Chondrocyte (in vitro differentiated cells): Measurements from ENCODE around the gene NHLRC4. TPM values are rescaled to one million over a fixed set of nuclear protein-coding genes. Genes with fewer than 3 reads are reported as not detected.

Source experiments
- DNase-seq: peaks from one replicate; pipeline ENCODE4 v3.0.0; 2021; ENCODE audit warnings: mixed read lengths, low spot score
- H3K27ac Mint-ChIP-seq: one replicate; pipeline ENCODE4 v1.8.0; 2021; ENCODE audit warnings: mild to moderate bottlenecking, moderate library complexity, mixed read lengths; ENCODE audit not compliant: unreplicated experiment
- H3K27me3 Mint-ChIP-seq: 2 replicates; pipeline ENCODE4 v1.8.0; 2021; ENCODE audit warnings: low read depth, mixed read lengths
- H3K36me3 Mint-ChIP-seq: 2 replicates; pipeline ENCODE4 v1.8.0; 2021; ENCODE audit warnings: low read depth, mixed read lengths
- H3K4me1 Mint-ChIP-seq: 2 replicates; pipeline ENCODE4 v1.8.0; 2021; ENCODE audit warnings: low read depth, mild to moderate bottlenecking, mixed read lengths
- H3K4me3 Mint-ChIP-seq: one replicate; pipeline ENCODE4 v1.8.0; 2021; ENCODE audit warnings: mild to moderate bottlenecking, moderate library complexity, mixed read lengths; ENCODE audit not compliant: unreplicated experiment
- H3K9me3 Mint-ChIP-seq: 2 replicates; pipeline ENCODE4 v1.8.0; 2021; ENCODE audit warnings: low read depth, mixed read lengths
- total RNA-seq: library from RNA; stranded (reverse); gene quantifications from 3 replicates; pipeline ENCODE4 v1.2.1, GENCODE V29; 2021
- TF ChIP-seq, protein P1 (sequence below): fragments of 200-600 bp; sonication (generic); IDR thresholded peaks from 2 replicates; pipeline ENCODE4 v1.5.0; 2021; ENCODE audit warnings: antibody characterized with exemption, mild to moderate bottlenecking, moderate library complexity

NHLRC4 gene
- total RNA-seq, 1 donor from 2014 or later, result not detected

DNA sequence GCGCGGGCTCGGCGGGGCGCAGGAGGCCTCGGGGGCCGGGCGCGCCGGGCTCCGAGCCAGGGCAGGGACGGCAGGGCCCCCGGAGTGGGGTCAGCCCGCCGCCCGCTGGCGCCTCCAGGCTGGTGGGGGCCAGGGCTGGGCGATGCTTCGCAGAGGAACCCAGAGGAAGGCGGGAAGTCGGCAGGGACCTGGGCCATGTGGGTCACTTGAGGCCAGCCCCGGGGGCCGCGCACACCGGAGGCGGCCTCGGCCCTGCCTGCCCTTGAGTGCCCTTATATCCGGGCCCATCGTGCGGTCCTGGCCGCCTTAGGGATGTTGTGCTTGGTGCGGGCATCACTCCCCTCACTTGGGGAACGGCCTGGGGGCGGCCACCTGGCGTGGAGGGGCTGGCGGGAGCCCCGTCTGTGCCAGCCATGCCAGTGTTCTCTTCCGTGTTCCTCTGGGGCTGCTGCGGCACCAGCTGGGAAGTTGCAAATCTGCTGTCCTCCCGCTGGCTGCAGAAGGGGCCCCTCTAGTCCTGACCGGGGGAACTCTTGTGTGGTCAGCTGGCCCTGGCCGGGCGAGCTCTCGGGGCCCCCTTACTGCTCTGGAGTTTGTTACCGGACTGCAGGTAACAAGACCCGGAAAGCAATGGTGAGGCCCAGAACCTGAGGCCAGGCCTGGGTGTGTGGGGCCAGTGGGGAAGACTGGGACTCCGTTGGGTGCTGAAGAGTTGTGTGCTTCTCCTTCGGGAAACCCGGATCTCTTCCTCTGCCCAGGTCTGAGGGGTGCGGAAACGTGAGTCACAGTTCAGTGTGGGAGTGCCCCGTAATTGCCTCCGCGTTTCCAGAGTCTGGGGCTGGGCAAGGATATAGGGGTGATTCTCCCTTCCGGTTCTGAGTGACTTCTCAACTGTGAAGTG lies 38.4 kb upstream of the NHLRC4 start:
- peaks cover 45% of the 10 kb centered on the region for H3K4me1 Mint-ChIP-seq
- H3K4me3 Mint-ChIP-seq, result peak overlapping the region; percentile 86
- no peak for DNase-seq
- TF ChIP-seq, protein P1, sequence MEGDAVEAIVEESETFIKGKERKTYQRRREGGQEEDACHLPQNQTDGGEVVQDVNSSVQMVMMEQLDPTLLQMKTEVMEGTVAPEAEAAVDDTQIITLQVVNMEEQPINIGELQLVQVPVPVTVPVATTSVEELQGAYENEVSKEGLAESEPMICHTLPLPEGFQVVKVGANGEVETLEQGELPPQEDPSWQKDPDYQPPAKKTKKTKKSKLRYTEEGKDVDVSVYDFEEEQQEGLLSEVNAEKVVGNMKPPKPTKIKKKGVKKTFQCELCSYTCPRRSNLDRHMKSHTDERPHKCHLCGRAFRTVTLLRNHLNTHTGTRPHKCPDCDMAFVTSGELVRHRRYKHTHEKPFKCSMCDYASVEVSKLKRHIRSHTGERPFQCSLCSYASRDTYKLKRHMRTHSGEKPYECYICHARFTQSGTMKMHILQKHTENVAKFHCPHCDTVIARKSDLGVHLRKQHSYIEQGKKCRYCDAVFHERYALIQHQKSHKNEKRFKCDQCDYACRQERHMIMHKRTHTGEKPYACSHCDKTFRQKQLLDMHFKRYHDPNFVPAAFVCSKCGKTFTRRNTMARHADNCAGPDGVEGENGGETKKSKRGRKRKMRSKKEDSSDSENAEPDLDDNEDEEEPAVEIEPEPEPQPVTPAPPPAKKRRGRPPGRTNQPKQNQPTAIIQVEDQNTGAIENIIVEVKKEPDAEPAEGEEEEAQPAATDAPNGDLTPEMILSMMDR, result no peak
- H3K27me3 Mint-ChIP-seq, result no peaks in the 10 kb centered on the region
- H3K36me3 Mint-ChIP-seq, result peaks cover 2% of the 10 kb centered on the region
- H3K9me3 Mint-ChIP-seq, result no peaks in the 10 kb centered on the region
- peak overlapping the region; percentile 87 for H3K27ac Mint-ChIP-seq

DNA sequence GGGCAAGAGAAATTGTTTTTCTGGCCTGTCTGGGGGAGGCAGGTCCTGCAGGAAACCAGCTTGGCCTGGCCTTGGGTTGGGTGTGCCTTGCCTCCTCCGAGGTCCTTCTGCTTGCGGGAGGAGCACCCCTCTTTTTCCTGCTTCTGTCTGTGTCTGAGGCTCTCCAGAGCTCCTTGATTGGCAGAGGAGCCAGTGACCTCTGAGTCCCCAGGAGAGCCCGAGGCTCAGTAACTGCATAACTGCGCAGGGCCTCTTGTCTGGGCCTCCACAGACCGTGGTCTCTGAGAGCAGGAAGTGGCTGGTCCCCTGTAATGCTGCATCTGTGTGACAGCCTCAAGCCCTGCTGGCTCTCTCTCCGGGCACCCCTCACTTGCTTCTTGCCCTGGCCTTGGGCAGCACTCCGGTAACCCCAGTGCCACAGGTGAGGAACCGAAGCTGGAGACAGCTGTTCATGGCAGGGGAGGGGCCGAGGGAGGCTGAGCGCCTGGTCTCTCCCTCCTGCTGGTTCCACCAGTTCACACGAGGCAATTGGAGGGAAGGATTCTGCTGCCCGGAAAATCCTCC lies 37.7 kb upstream of the NHLRC4 start:
- TF ChIP-seq, protein P1, result no peak
- Mint-ChIP-seq H3K9me3 (no peaks in the 10 kb centered on the region), H3K4me3 (peak overlapping the region; percentile 86), H3K27me3 (no peaks in the 10 kb centered on the region), H3K36me3 (peaks cover 2% of the 10 kb centered on the region), H3K4me1 (peaks cover 43% of the 10 kb centered on the region), H3K27ac (peak overlapping the region; percentile 87)
- DNase-seq, result no peak

DNA sequence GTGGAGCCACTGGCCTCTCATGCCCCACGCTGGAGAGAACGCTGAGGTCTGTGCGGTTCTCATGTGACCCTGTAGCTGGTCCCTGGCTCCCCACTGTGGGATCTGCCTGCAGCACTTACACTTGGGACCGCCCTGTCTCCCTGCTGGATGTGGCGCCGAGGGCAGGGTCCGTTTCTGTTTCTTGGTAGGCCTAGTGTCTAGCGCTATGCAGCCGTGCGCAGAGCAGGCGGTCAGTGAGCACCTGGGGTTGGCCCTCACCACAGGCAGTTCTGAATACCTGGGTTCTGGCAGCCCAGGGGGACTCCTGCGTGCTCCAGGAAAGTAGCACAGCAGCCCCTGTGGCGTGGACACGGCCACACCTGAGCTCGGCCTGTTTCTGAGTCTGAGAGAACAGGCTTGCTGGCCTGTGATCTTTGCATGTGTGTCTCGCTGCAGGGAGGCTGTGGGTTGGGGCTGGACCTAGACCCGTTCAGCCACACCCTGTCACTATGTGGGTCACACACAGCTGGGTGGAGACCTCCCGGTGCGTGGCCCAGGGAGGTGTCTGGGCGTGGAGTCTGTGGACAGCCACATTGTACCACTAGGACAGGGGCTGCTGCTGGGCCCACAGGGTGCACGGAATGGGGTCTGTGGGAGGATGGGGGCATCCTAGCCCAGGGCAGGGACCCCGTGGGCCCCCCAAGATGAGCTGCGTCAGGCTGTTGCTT lies 36.5 kb upstream of the NHLRC4 start:
- H3K4me1 Mint-ChIP-seq, result peaks cover 44% of the 10 kb centered on the region
- no peaks in the 10 kb centered on the region for H3K27me3 Mint-ChIP-seq
- no peak for DNase-seq
- peak overlapping the region; percentile 45 for H3K27ac Mint-ChIP-seq
- TF ChIP-seq, protein P1, result no peak
- no peaks in the 10 kb centered on the region for H3K9me3 Mint-ChIP-seq
- H3K4me3 Mint-ChIP-seq, result no peak overlapping the region
- H3K36me3 Mint-ChIP-seq, result peaks cover 2% of the 10 kb centered on the region

DNA sequence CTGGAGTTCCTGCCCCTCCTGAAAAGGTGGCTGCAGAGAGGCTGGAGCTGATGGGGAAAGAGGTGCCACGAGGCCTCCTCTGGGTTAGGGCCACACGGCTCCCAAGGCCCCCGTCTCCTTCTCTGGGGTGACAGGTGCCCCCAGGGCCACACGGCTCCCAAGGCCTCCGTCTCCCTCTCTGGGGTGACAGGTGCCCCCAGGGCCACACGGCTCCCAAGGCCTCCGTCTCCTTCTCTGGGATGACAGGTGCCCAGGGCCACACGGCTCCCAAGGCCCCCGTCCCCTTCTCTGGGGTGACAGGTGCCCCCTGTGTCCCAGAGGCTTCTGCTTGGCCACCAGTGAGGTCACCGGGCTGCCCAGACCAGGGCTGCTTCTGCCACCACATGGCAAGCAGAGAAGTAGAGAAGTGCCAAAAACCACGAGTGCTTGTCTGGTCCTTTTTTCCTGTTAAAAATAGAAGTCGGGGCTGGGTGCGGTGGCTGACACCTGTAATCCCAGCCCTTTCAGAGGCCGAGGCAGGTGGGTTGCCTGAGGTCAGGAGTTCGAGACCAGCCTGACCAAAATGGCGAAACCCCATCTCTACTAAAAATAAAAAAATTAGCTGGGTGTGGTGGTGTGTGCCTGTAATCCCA lies 35.2 kb upstream of the NHLRC4 start:
- Mint-ChIP-seq H3K9me3 (no peaks in the 10 kb centered on the region), H3K4me3 (no peak overlapping the region), H3K36me3 (no peaks in the 10 kb centered on the region), H3K27me3 (no peaks in the 10 kb centered on the region), H3K4me1 (peaks cover 35% of the 10 kb centered on the region), H3K27ac (no peak overlapping the region)
- TF ChIP-seq, protein P1, result no peak
- no peak for DNase-seq
